NCI-H1048 (cell line): Measurements from ENCODE around the gene DENND5B.
A peak's percentile ranks its signal among the peaks of the same experiment; 100 is the strongest.
"Not testable (repeated sequence)": the region's sequence is repeated elsewhere in the genome, so short reads cannot be mapped to it uniquely, and the experiment has no call there.

Source experiments
- DNase-seq: peaks from one replicate; lab custom pipeline; 2025; lab: John Stamatoyannopoulos, UW

The DENND5B gene

GRCh38 chr12:31506515-31507306 is 84.2 kb downstream of the DENND5B start:
- no peak for DNase-seq

DNA sequence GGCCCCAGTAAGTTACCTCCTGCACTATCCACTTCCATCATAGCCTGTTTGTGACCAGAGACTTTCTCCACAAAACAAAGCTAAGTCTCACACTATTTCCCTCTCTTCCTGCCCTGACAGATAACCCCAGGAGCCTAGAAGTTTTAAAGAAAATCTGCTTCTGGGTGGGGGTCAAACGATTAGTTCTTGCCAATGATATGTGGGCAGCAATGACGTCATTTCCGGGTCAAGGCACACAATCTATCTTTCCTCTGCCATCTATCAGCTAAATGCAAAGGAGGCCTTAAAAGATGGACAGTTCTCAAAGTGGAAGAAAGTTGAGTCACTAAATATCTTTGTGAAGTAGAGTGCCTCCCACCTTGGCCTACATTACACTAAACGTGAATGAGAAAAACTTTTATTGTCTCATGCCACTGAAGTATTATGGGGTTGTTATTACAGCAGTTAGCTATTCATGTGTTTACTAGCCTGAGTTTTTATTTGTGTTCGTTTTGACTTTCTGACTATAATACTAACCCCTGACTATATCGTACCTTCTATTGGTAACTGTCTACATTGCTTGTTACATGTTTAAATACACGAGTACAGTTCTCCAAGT is 86.2 kb downstream of the DENND5B start:
- DNase-seq = no peak

DNA sequence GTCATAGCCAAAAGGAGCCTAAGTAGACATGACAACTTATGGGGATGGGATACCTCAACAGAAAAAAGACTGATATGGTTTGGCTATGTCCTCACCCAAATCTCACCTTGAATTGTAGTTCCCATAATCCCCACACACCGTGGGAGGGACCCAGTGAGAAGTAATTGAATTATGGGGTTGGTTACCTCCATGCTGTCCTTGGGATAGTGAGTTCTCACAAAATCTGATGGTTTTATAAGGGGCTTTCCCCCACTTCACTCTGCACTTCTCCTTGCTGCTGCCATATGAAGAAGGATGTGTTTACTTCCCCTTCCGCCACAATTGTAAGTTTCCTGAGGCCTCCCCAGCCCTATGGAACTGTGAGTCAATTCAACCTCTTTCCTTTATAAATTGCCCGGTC is 89.9 kb downstream of the DENND5B start:
- not testable (repeated sequence) for DNase-seq

GRCh38 chr12:31499567-31499966 is 91.4 kb downstream of the DENND5B start:
- DNase-seq = no peak

DNA sequence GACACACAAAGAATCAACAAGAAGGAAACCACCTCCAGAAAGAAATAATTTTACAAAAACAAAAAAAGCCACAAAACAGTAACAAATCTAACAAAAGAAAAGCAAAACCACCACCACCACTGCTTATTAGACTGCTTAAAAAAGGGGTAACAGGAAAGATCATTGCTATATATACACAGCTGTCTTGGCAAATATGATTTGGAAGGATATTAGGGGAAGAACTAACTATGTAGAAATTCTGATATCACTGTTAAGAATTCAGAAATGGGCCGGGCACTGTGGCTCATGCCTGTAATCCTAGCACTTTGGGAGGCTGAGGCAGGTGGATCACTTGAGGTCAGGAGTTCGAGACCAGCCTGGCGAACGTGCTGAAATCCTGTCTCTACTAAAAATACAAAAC is 92.5 kb downstream of the DENND5B start:
- DNase-seq = no peak

DNA sequence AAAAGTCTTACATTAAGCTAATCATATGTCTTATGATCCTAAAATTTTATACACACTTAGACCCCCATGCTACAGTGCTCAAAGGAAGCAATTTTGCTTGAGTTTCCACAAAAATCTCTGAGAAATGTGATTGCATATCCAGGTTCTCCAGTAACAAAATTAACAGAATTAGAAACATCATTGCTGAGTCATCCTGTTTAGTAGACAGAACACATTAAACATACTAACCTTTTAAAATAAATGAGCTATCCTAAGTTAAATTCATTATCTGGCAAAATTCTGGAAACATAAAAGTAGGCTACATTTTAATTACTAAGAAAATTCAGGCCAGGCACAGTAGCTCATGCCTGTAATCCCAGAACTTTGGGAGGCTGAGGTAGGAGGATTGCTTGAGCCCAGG is 94.7 kb downstream of the DENND5B start:
- DNase-seq = no peak

DNA sequence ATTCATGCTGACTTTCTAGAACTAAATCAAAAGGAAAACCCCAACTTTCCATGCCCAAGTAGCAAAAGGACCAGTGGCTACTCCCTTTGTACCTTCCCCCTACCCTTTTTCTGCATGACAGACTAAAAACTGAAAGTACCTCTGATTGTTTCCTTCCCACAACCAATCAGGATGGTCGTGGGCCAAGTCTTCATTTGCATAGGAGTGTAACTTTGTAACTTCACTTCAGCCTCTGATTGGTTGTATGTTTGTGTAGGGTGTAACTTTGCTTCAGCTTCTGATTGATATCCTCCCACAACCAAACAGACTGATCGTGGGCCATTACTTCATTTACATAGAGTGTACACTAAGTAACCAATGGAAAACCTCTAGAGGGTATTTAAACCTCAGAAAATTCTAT is 96.5 kb downstream of the DENND5B start:
- no peak for DNase-seq

DNA sequence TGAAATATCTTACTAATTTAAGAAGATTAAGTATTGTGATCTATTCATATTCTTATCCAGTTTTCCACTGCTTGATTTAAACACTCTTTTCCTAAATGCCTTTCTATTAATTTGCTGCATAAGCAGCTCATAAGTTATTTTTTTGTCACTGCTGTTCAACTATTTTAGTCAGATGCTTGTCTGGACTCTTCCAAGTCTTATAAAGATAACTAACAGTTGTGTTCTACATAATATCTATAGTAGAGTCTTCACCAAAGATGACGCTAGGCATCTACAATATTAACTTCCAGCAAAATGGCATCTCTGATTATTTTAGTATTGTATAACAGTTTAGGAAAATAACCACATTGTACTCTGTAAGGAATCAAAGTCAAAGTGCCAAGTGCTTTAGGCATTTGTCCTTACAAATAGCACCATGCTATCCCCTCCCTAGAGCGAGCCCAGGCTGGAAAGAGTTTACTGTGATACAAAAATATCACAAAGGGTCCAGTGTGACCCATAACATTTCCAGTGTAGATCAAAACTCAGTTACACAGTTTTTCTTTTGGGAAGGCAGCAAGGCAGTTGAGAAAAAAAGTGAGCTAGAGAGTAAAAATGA is 98.2 kb downstream of the DENND5B start:
- no peak for DNase-seq

DNA sequence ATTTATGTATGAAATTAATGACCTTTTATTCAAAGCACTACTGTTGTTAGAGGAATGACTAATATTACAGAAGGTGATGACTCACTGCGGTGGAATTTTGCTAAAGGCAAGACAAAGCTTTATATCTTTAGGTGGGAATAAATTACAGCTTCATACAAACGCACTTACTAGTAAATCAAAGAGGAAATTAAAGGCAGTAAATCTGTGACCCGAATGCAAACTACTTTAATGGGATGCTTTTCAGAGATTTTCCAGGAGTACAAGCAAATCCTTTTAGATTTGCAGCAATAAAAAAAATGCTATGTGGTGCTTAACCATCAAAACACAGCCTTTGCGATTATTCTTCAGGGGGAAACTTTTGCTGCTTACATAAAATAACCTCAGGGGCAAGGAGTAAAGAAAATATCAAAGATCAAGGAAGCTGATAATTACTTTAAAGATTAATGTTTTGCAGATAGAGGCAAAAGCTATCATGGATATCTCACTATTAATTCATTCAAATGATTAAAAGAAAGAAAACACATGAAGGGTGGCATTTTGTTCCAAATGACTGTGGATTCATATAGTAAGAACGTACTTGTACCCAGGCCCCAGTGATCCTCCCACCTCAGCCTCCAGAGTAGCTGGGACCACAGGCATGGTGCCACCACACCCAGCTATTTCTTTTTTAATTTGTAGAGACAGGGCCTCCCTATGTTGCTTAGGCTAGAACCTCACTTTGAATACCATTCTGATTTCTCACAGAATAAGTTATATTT is 98.9 kb downstream of the DENND5B start:
- DNase-seq = peak; percentile 29

DNA sequence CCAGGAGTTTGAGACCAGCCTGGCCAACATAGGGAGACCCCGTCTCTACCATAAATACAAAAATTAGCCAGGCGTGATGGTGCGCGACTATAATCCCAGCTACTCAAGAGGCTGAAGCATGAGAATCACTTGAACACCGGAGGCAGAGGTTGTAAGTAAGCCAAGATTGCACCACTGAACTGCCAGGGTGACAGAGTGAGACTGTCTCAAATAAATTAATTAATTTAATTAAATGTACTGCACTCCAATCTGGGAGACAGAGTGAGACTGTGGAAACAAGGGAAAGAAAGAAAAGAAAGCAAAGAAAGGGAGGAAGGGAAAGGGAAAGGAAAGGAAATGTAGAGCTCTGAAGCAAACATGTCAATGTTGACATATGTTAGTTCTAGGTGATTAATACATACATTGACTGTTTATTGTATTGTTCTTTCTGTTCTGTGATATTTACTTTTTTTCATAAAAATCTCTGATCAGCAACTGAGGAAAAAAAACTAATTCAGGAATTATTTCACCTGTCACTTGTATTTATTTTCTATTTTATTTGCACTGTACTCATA is 99.6 kb downstream of the DENND5B start:
- no peak for DNase-seq

DNA sequence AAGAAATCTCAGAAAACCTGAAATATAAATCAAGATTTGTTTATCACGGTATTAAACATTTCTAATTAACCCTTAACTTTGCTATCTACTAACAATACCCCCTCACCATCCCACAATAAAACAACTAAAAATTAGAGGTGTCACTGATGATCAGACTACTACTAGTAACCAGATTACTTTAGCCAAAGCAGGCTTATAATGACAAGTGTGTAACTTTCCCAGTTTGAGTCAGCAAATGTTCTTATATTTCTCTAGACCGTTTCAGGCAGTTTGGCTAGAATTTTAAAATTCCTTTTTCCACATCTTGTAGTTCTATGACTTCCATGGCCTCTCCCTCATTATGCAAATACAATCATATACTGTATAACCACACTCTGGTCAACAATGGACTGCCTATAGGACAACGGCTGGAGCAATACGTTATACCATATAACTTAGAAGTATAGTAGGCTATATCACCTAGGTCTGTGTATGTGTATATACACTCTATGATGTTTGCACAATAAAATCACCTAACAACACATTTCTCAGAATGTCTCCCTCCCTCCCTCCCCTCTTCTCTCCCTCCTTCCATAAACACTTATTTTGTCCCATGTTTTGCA is 102.1 kb downstream of the DENND5B start:
- no peak for DNase-seq

DNA sequence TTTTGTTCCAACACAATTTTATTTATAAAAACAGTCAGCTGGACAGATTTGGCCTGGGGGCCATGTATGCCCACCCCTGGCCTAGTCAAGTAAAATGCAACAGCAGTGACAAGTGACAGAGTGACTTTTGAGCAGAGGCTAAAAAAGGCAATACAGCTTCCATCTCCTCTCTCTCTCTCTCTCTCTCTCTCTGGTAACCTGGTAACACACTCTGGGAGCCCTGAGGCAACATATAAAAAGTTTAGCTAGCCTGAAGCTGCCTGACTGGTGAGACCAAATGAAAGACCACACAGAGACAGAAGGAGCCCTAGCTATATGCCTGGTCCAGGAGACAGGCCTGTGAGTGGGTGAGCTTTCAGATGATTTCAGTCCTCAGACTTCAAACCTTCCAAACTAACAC is 105.4 kb downstream of the DENND5B start:
- no peak for DNase-seq

DNA sequence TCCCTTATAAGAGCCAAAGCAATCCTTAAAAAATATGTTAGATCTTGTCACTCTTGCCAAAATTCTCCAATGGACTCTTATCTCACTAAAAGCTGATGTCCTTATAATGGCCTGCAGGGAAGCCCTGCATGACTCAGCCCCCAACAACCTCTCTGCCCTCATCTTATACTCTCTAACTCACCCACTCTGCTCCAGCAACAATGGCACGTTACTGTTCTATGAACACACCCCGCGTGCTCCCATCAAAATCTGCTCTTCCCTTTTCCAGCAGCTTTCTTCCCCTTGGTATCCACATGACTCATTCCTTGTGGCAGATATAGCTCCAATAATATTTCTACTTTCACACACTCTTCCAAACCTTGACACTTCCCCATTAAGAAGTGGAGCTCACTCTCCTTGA is 108.1 kb downstream of the DENND5B start:
- DNase-seq = no peak

GRCh38 chr12:31481415-31481814 is 109.5 kb downstream of the DENND5B start:
- no peak for DNase-seq

GRCh38 chr12:31479516-31480210 is 111.3 kb downstream of the DENND5B start:
- no peak for DNase-seq

DNA sequence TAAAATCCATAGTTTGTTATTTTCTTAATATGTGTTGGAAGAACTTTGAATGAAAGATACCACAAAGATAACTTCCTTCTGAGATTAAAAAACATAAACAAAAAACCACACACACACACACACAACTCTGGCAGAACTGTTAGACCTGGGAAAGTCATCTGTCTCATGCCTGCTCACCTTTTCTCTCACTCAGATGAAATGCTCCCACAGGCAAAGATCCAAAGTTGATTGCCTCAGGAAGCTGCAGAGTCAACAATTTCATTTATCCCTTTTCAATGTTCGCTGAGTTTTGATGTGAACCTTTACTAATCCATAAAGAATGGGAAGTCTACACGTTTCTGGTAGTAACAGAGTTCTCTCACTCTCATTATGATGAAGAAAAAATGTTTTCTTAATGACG is 112.0 kb downstream of the DENND5B start:
- no peak for DNase-seq

- DNase-seq = no peak
Observed at GRCh38 chr12:31478425-31478824, 112.5 kb downstream of the DENND5B start.

- DNase-seq = no peak
Observed at GRCh38 chr12:31477687-31478086, 113.2 kb downstream of the DENND5B start.

DNA sequence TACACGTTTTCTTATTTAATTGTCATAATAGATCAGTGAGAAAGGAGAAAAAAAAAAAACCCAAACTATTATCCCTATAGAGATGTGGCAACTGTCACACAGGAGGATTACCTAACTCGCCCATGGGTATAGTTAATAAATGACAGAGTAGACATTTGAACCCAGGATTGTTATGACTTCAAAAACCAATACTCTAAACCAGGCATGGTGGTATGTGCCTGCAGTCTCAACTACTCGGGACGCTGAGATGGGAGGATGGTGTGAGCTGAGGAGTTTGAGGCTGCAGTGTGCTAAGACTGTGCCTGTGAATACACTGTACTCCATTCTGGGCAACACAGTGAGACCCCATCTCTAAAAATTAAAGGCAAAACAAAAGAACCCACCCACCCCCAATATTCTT is 114.5 kb downstream of the DENND5B start:
- no peak for DNase-seq

- not testable (repeated sequence) for DNase-seq
Observed at GRCh38 chr12:31475610-31476009, 115.3 kb downstream of the DENND5B start.

DNA sequence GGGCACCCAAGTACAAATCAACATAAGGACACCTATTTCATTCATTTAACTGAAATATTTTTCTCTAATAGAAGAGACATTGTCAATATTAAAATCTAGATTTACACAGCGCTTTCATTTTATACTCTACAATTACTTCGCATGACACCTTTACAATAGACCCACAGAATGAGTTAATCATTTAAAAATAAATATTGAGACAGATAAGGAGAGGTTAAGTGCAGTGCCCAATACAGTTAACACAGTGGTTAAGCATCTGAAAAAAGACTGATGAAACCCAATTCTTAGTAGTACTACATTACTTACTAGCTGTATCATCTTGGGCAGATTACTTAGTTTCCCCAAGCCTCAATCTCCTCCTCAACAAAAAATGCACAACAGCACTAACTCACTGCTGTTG is 116.2 kb downstream of the DENND5B start:
- no peak for DNase-seq
